ENCODE data around the gene CAP2.

DNA sequence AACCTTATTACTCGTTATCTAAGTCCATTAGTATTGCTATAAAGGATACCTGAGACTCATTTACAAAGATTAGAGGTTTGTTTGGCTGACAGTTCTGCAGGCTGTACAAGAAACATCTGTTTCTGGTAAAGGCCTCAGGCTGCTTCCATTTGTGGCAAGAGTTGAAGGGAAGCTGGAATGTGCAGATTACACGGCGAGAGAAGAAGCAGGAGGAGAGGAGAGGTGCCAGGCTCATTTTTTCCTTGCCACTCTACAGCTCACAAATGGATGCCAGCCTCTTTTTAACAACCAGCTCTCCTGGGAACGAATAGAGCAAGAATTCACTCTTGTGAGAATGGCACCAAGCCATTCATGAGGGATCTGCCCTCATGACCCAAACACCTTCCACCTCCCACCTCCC is 14.7 kb downstream of the CAP2 start:
- TF ChIP-seq POLR2AphosphoS5 (IDR thresholded peaks at IDR 0.05; ENCODE audit: borderline replicate concordance, low read depth, low read length): no peak
- no peak for TF ChIP-seq FOXP2 (optimal IDR thresholded peaks at IDR 0.05; ENCODE audit: control extremely low read depth, extremely low read length, insufficient read depth)

Data from SK-N-MC (cell line).